ENCODE data around the gene SH3RF1.

SH3RF1 gene

GRCh38 chr4:169120624-169121023, 150.1 kb downstream of the SH3RF1 start:
- no peak for DNase-seq (ENCODE audit: extremely low read depth, low read depth)
- TF ChIP-seq CTCF (IDR thresholded peaks at IDR 0.05; ENCODE audit: low read depth, low read length): no peak

- DNase-seq (ENCODE audit: extremely low read depth, low read depth): no peak
- TF ChIP-seq CTCF (IDR thresholded peaks at IDR 0.05; ENCODE audit: low read depth, low read length): no peak
Measured at GRCh38 chr4:169119536-169119935, 151.2 kb downstream of the SH3RF1 start.

- TF ChIP-seq CTCF (IDR thresholded peaks at IDR 0.05; ENCODE audit: low read depth, low read length): no peak
- DNase-seq (ENCODE audit: extremely low read depth, low read depth): no peak
Measured at GRCh38 chr4:169117591-169118081, 153.1 kb downstream of the SH3RF1 start.

- DNase-seq (ENCODE audit: extremely low read depth, low read depth): no peak
- no peak for TF ChIP-seq CTCF (IDR thresholded peaks at IDR 0.05; ENCODE audit: low read depth, low read length)
Measured at GRCh38 chr4:169116270-169116901, 154.4 kb downstream of the SH3RF1 start.

- DNase-seq (ENCODE audit: extremely low read depth, low read depth): peak; percentile 91
- TF ChIP-seq CTCF (IDR thresholded peaks at IDR 0.05; ENCODE audit: low read depth, low read length): peak; percentile 53
Measured at GRCh38 chr4:169115897-169116254, 154.9 kb downstream of the SH3RF1 start.

- no peak for TF ChIP-seq CTCF (IDR thresholded peaks at IDR 0.05; ENCODE audit: low read depth, low read length)
- no peak for DNase-seq (ENCODE audit: extremely low read depth, low read depth)
Measured at GRCh38 chr4:169115144-169115896, 155.4 kb downstream of the SH3RF1 start.

- no peak for TF ChIP-seq CTCF (IDR thresholded peaks at IDR 0.05; ENCODE audit: low read depth, low read length)
- DNase-seq (ENCODE audit: extremely low read depth, low read depth): no peak
Measured at GRCh38 chr4:169114341-169114974, 156.3 kb downstream of the SH3RF1 start.
